22Rv1 (cell line): Measurements from ENCODE around the gene OR6J1.

ENCODE experiments used
- CTCF ChIP-seq: fragments of 450-650 bp; IDR thresholded peaks from 2 replicates; pipeline ENCODE4 v1.5.1; 2017; ENCODE audit warnings: mild to moderate bottlenecking
- ZFX ChIP-seq: fragments of 450-650 bp; IDR thresholded peaks from 2 replicates; pipeline ENCODE4 v1.6.1; 2017; ENCODE audit warnings: antibody characterized with exemption, borderline replicate concordance

GRCh38 chr14:22622255-22622654 lies 21.9 kb downstream of the OR6J1 start:
- no peak for TF ChIP-seq CTCF
- no peak for TF ChIP-seq ZFX
